DND-41 (cell line): ENCODE measurements around the gene HADHB.

Experiments used
- ATAC-seq: fragments of 200-7000 bp; cut with Tn5 transposase; 3 replicates; pipeline ENCODE4 v1.9.1; 2021; ENCODE audit warnings: low read depth; ENCODE audit not compliant: insufficient read depth
- DNase-seq: peaks from one replicate; pipeline ENCODE4 v3.0.0-alpha.2; 2020
- H2AFZ ChIP-seq: 2 replicates; pipeline ENCODE4 v1.6.0; 2012; ENCODE audit warnings: low read depth, low read length
- H3K27ac ChIP-seq: 2 replicates; pipeline ENCODE4 v1.5.1; 2012; ENCODE audit warnings: low read length, inconsistent platforms
- H3K27me3 ChIP-seq: fragments of 200-600 bp; sonication (generic); 2 replicates; pipeline ENCODE4 v1.6.0; 2012; ENCODE audit warnings: low read length, mild to moderate bottlenecking, inconsistent platforms; ENCODE audit not compliant: insufficient read depth, poor library complexity
- H3K36me3 ChIP-seq: 2 replicates; pipeline ENCODE4 v1.5.1; 2012; ENCODE audit warnings: low read length, inconsistent platforms; ENCODE audit not compliant: insufficient read depth
- H3K4me1 ChIP-seq: 2 replicates; pipeline ENCODE4 v1.5.1; 2012; ENCODE audit warnings: mild to moderate bottlenecking, low read length; ENCODE audit not compliant: insufficient read depth
- H3K4me2 ChIP-seq: 2 replicates; pipeline ENCODE4 v1.6.0; 2012; ENCODE audit warnings: mild to moderate bottlenecking, moderate library complexity, low read length, inconsistent platforms; ENCODE audit not compliant: insufficient read depth
- H3K4me3 ChIP-seq, 2 experiments: fragments of 200-600 bp in 1 of 2; shearing (Covaris generic) in 1 of 2; 2 replicates each; pipeline ENCODE4 v1.5.1; 2012 to 2016; ENCODE audit warnings: inconsistent platforms in 2 of 2, low read length in 2 of 2, mild to moderate bottlenecking in 2 of 2, low read depth in 1 of 2, moderate library complexity in 1 of 2
- H3K79me2 ChIP-seq: 2 replicates; pipeline ENCODE4 v1.6.0; 2012; ENCODE audit warnings: low read length, inconsistent platforms; ENCODE audit not compliant: insufficient read depth
- H3K9ac ChIP-seq: 2 replicates; pipeline ENCODE4 v1.6.0; 2012; ENCODE audit warnings: low read depth, mild to moderate bottlenecking, inconsistent platforms, low read length, moderate library complexity
- H3K9me3 ChIP-seq: 2 replicates; pipeline ENCODE4 v1.5.1; 2012; ENCODE audit warnings: low read length, moderate library complexity, mild to moderate bottlenecking, inconsistent platforms; ENCODE audit not compliant: insufficient read depth, severe bottlenecking
- H4K20me1 ChIP-seq: 2 replicates; pipeline ENCODE4 v1.6.0; 2012; ENCODE audit warnings: low read length; ENCODE audit not compliant: insufficient read depth
- CTCF ChIP-seq: IDR thresholded peaks from 2 replicates; pipeline ENCODE4 v1.5.1; 2012; ENCODE audit warnings: borderline replicate concordance, low read length, moderate library complexity, mild to moderate bottlenecking; ENCODE audit not compliant: poor library complexity, severe bottlenecking; ENCODE audit errors: extremely low read depth
- EZH2 ChIP-seq: IDR thresholded peaks from 3 replicates; pipeline ENCODE4 v1.6.1; 2012; ENCODE audit warnings: borderline replicate concordance, low read depth, mild to moderate bottlenecking, moderate library complexity, low read length, inconsistent platforms; ENCODE audit not compliant: severe bottlenecking

Gene HADHB

DNA sequence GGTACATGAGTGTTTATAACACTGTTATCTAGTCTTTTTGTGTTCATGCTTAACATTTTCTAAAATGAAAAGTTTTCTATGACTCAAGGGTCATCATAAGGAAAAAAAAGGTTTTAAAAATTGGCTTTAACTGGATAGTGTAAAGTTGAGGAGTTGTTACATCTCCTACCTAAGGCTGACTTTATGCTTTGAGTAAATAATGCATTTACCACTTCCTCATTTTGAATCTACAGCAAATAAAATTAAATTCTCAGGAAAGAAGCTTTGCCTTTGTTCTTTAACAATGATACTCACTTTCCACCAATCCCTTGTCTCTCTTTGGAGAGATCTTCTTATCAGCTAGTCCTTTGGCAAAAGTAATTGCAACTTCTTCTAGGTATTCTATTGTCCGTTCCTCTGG is 30.0 kb upstream of the HADHB start:
- no peaks in the 10 kb centered on the region for H3K4me1 ChIP-seq
- no peak overlapping the region for H3K27ac ChIP-seq
- no peaks in the 10 kb centered on the region for H3K79me2 ChIP-seq
- H3K27me3 ChIP-seq = no peaks in the 10 kb centered on the region
- no peaks in the 10 kb centered on the region for H3K9me3 ChIP-seq
- DNase-seq (no peak), ATAC-seq (no peak)
- H4K20me1 ChIP-seq = no peaks in the 10 kb centered on the region
- no peak overlapping the region for H2AFZ ChIP-seq
- H3K9ac ChIP-seq = no peak overlapping the region
- TF ChIP-seq EZH2 = no peak
- TF ChIP-seq CTCF = no peak
- peaks cover 83% of the 10 kb centered on the region for H3K36me3 ChIP-seq
- H3K4me3 ChIP-seq = no peak overlapping the region
- no peak overlapping the region for H3K4me2 ChIP-seq

GRCh38 chr2:26215833-26216232 is 28.9 kb upstream of the HADHB start:
- Histone ChIP-seq H3K27me3 (no peaks in the 10 kb centered on the region), H3K27ac (no peak overlapping the region), H3K4me1 (no peaks in the 10 kb centered on the region), H3K9me3 (no peaks in the 10 kb centered on the region), H3K36me3 (peaks cover 83% of the 10 kb centered on the region), H3K79me2 (no peaks in the 10 kb centered on the region), H2AFZ (no peak overlapping the region), H4K20me1 (no peaks in the 10 kb centered on the region), H3K4me2 (no peak overlapping the region), H3K9ac (no peak overlapping the region), H3K4me3 (no peak overlapping the region)
- ATAC-seq (no peak), DNase-seq (no peak)
- TF ChIP-seq CTCF (no peak), EZH2 (no peak)

GRCh38 chr2:26216587-26216986 is 28.2 kb upstream of the HADHB start:
- H3K36me3 ChIP-seq = peaks cover 82% of the 10 kb centered on the region

More at GRCh38 chr2:26216587-26216986, 28.2 kb upstream of the HADHB start:
- no peak for TF ChIP-seq CTCF
- no peak for TF ChIP-seq EZH2
- no peak overlapping the region for H2AFZ ChIP-seq
- H3K4me1 ChIP-seq = no peaks in the 10 kb centered on the region
- no peak overlapping the region for H3K9ac ChIP-seq
- H3K4me3 ChIP-seq = no peak overlapping the region
- H4K20me1 ChIP-seq = no peaks in the 10 kb centered on the region
- H3K27ac ChIP-seq = no peak overlapping the region
- H3K4me2 ChIP-seq = no peak overlapping the region
- ATAC-seq (no peak), DNase-seq (no peak)
- H3K27me3 ChIP-seq = no peaks in the 10 kb centered on the region
- no peaks in the 10 kb centered on the region for H3K79me2 ChIP-seq
- H3K9me3 ChIP-seq = no peaks in the 10 kb centered on the region
